Hepatocyte (in vitro differentiated cells): Measurements from ENCODE around the gene COX5B.

Experiments used
- EZH2 ChIP-seq: fragments of 200-600 bp; sonication (generic); IDR thresholded peaks from 2 replicates; pipeline ENCODE4 v1.6.1; 2016; ENCODE audit warnings: antibody characterized with exemption, mild to moderate bottlenecking, borderline replicate concordance
- TF ChIP-seq, protein P1 (sequence below): fragments of 200-600 bp; sonication (generic); IDR thresholded peaks from 2 replicates; pipeline ENCODE4 v1.5.1; 2016; ENCODE audit warnings: antibody characterized with exemption, mild to moderate bottlenecking; ENCODE audit not compliant: poor library complexity

DNA sequence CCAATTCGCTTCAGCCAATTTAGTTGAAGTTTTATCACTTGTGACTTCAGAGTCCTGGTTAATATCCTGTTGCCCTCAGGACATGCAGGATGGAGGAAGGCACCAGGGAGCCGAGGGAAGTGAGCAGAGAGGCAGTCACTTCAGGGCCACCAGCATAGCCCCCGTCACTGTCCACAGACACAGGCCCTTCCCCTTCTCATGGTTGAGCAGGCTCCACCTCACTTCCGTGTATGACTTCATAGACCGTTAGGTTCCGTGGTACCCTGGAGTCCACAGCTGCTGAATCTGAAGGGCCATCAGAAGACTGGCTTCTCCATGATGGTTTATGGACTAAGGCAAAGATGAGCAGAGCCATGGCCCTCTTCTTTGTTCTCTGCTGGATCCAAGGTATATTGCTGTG, 23.6 kb downstream of the COX5B start, which contains the start of gene C2orf92:
- TF ChIP-seq, protein P1, sequence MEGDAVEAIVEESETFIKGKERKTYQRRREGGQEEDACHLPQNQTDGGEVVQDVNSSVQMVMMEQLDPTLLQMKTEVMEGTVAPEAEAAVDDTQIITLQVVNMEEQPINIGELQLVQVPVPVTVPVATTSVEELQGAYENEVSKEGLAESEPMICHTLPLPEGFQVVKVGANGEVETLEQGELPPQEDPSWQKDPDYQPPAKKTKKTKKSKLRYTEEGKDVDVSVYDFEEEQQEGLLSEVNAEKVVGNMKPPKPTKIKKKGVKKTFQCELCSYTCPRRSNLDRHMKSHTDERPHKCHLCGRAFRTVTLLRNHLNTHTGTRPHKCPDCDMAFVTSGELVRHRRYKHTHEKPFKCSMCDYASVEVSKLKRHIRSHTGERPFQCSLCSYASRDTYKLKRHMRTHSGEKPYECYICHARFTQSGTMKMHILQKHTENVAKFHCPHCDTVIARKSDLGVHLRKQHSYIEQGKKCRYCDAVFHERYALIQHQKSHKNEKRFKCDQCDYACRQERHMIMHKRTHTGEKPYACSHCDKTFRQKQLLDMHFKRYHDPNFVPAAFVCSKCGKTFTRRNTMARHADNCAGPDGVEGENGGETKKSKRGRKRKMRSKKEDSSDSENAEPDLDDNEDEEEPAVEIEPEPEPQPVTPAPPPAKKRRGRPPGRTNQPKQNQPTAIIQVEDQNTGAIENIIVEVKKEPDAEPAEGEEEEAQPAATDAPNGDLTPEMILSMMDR, result no peak
- TF ChIP-seq EZH2, result no peak
